HEK293 (cell line): ENCODE data around the gene THTPA.

ENCODE experiments used
- CTCF ChIA-PET: fragments of 350-600 bp; formaldehyde crosslinking; extraction: SDS; loops from one replicate; lab custom pipeline; 2021; ENCODE audit warnings: antibody characterized with exemption; lab: Yijun Ruan, JAX
- POLR2A ChIA-PET: fragments of 300-600 bp; formaldehyde crosslinking; extraction: SDS; loops from one replicate; lab custom pipeline; 2020; ENCODE audit warnings: antibody characterized with exemption, inconsistent platforms; lab: Yijun Ruan, JAX
- H3K27ac ChIP-seq: fragments of 200-500 bp; sonication (Bioruptor generic); 2 replicates; pipeline ENCODE4 v1.5.1; 2014; ENCODE audit warnings: low read depth, low read length, control low read depth, inconsistent platforms; ENCODE audit errors: extremely low read depth
- H3K36me3 ChIP-seq, 2 experiments: fragments of 200-500 bp in 1 of 2; sonication (Bioruptor generic) in 1 of 2; 1 replicate in 1 of 2; 2 replicates in 1 of 2; pipeline ENCODE4 v1.5.1; 2014 to 2017; ENCODE audit warnings: inconsistent platforms in 2 of 2, low read length in 2 of 2; ENCODE audit not compliant: control insufficient read depth in 2 of 2, insufficient read depth in 1 of 2
- H3K4me1 ChIP-seq: fragments of 200-500 bp; sonication (Bioruptor generic); 2 replicates; pipeline ENCODE4 v1.5.1; 2014; ENCODE audit warnings: mild to moderate bottlenecking, low read length, inconsistent platforms; ENCODE audit not compliant: control insufficient read depth, insufficient read depth
- H3K4me3 ChIP-seq: 2 replicates; pipeline ENCODE4 v1.5.1; 2011; ENCODE audit warnings: low read depth, mild to moderate bottlenecking, control low read depth, low read length, moderate library complexity
- H3K9me3 ChIP-seq: fragments of 200-500 bp; sonication (Bioruptor generic); 2 replicates; pipeline ENCODE4 v1.5.1; 2014; ENCODE audit warnings: low read depth, low read length, inconsistent platforms; ENCODE audit not compliant: control insufficient read depth, insufficient read depth
- SALL2 ChIP-seq: fragments of 450-650 bp; formaldehyde crosslinking; IDR thresholded peaks from 2 replicates; pipeline ENCODE4 v1.5.0; 2017; ENCODE audit warnings: missing biosample characterization, mild to moderate bottlenecking, missing genetic modification characterization, borderline replicate concordance
- SP7 ChIP-seq: fragments of 450-650 bp; formaldehyde crosslinking; IDR thresholded peaks from 2 replicates; pipeline ENCODE4 v1.5.1; 2016; ENCODE audit warnings: missing biosample characterization, missing genetic modification characterization
- ZBTB1 ChIP-seq: fragments of 450-650 bp; formaldehyde crosslinking; IDR thresholded peaks from 2 replicates; pipeline ENCODE4 v1.5.1; 2016; ENCODE audit warnings: missing biosample characterization, missing genetic modification characterization
- ZFP41 ChIP-seq: fragments of 450-650 bp; formaldehyde crosslinking; IDR thresholded peaks from 2 replicates; pipeline ENCODE4 v1.5.1; 2016; ENCODE audit warnings: missing biosample characterization, missing genetic modification characterization, borderline replicate concordance
- ZNF155 ChIP-seq: fragments of 450-650 bp; formaldehyde crosslinking; IDR thresholded peaks from 2 replicates; pipeline ENCODE4 v1.5.1; 2016; ENCODE audit warnings: missing biosample characterization, missing genetic modification characterization
- ZNF157 ChIP-seq: fragments of 450-650 bp; formaldehyde crosslinking; IDR thresholded peaks from 2 replicates; pipeline ENCODE4 v1.5.1; 2016; ENCODE audit warnings: missing biosample characterization, missing genetic modification characterization
- ZNF16 ChIP-seq: fragments of 450-650 bp; formaldehyde crosslinking; IDR thresholded peaks from 2 replicates; pipeline ENCODE4 v1.5.1; 2016; ENCODE audit warnings: low read depth, missing biosample characterization, missing genetic modification characterization
- ZNF223 ChIP-seq: fragments of 450-650 bp; formaldehyde crosslinking; IDR thresholded peaks from 2 replicates; pipeline ENCODE4 v1.5.1; 2016; ENCODE audit warnings: missing biosample characterization, missing genetic modification characterization
- ZNF37A ChIP-seq: fragments of 450-650 bp; IDR thresholded peaks from 2 replicates; pipeline ENCODE4 v1.5.1; 2018; ENCODE audit warnings: missing biosample characterization, missing genetic modification characterization
- ZNF600 ChIP-seq: fragments of 450-650 bp; formaldehyde crosslinking; IDR thresholded peaks from 2 replicates; pipeline ENCODE4 v1.5.1; 2016; ENCODE audit warnings: missing biosample characterization, missing genetic modification characterization
- ZNF660 ChIP-seq: fragments of 450-650 bp; IDR thresholded peaks from 2 replicates; pipeline ENCODE4 v1.5.1; 2018; ENCODE audit warnings: missing biosample characterization, mild to moderate bottlenecking, missing genetic modification characterization
- ZNF670 ChIP-seq: fragments of 450-650 bp; formaldehyde crosslinking; IDR thresholded peaks from 2 replicates; pipeline ENCODE4 v1.5.1; 2016; ENCODE audit warnings: missing biosample characterization, missing genetic modification characterization, low read depth
- ZNF701 ChIP-seq: fragments of 450-650 bp; formaldehyde crosslinking; IDR thresholded peaks from 2 replicates; pipeline ENCODE4 v1.5.1; 2016; ENCODE audit warnings: missing biosample characterization, missing genetic modification characterization
- TF ChIP-seq, protein P1 (sequence below): fragments of 450-650 bp; formaldehyde crosslinking; IDR thresholded peaks from 2 replicates; pipeline ENCODE4 v1.5.1; 2017; ENCODE audit warnings: missing biosample characterization, missing genetic modification characterization
- TF ChIP-seq, protein P2 (sequence below): fragments of 450-650 bp; formaldehyde crosslinking; IDR thresholded peaks from 2 replicates; pipeline ENCODE4 v1.5.1; 2016; ENCODE audit warnings: missing biosample characterization, missing genetic modification characterization
- TF ChIP-seq, protein P3 (sequence below): fragments of 450-650 bp; formaldehyde crosslinking; IDR thresholded peaks from 2 replicates; pipeline ENCODE4 v1.5.1; 2016; ENCODE audit warnings: missing biosample characterization, missing genetic modification characterization, borderline replicate concordance
- TF ChIP-seq, protein P4 (sequence below): fragments of 450-650 bp; formaldehyde crosslinking; IDR thresholded peaks from 2 replicates; pipeline ENCODE4; 2016; ENCODE audit warnings: missing biosample characterization, missing genetic modification characterization
- TF ChIP-seq, protein P5 (sequence below): fragments of 450-650 bp; formaldehyde crosslinking; IDR thresholded peaks from 2 replicates; pipeline ENCODE4 v1.5.1; 2017; ENCODE audit warnings: missing biosample characterization, missing genetic modification characterization
- TF ChIP-seq, protein P6 (sequence below): fragments of 450-650 bp; formaldehyde crosslinking; IDR thresholded peaks from 2 replicates; pipeline ENCODE4 v1.5.1; 2016; ENCODE audit warnings: missing biosample characterization, missing genetic modification characterization, low read depth
- TF ChIP-seq, protein P7 (sequence below): fragments of 450-650 bp; formaldehyde crosslinking; IDR thresholded peaks from 2 replicates; pipeline ENCODE4 v1.5.1; 2016; ENCODE audit warnings: missing biosample characterization, missing genetic modification characterization, low read depth

THTPA gene

DNA sequence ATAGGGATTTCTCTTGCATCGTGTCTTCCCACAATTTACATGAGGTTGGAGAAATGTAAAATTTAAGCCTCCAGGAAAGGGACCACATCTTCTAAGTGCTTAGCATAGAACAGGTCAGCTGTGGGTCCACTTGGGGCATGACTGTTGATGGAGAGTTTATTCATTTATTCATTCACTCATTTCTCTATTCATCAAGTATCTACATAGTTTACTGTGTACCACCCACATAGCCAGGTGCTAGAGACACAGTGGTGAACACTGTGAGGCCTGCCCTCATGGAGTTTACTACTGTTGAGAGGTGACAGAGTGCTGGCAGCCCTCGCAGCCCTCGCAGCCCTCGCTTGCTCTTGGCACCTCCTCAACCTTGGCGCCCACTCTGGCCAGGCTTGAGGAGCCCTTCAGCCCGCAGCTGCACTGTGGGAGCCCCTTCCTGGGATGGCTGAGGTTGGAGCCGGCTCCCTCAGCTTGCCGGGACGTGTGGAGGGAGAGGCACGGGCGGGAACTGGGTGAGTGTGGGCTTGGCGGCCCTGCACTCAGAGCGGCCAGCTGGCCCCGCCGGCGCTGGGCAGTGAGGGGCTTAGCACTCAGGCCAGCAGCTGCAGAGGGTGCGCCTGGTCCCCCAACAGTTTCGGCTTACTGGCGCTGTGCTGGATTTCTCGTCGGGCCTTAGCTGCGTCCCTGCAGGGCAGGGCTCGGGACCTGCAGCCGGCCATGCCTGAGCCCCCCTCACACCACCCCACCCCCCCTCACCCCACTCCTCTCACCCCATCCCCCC lies 24.3 kb downstream of the THTPA start:
- no peaks in the 10 kb centered on the region for H3K9me3 ChIP-seq
- CTCF ChIA-PET = interaction anchor here (0.5 to 1.6 kb wide), 2 partner anchors 51 to 83 kb away, joined by 3 to 4 read pairs; no protein-coding TSS in a partner anchor
- no peak overlapping the region for H3K27ac ChIP-seq
- POLR2A ChIA-PET = no interaction called here
- no peak overlapping the region for H3K4me3 ChIP-seq
- no peaks in the 10 kb centered on the region for H3K4me1 ChIP-seq
- no peaks in the 10 kb centered on the region for H3K36me3 ChIP-seq
- TF ChIP-seq, protein P1, sequence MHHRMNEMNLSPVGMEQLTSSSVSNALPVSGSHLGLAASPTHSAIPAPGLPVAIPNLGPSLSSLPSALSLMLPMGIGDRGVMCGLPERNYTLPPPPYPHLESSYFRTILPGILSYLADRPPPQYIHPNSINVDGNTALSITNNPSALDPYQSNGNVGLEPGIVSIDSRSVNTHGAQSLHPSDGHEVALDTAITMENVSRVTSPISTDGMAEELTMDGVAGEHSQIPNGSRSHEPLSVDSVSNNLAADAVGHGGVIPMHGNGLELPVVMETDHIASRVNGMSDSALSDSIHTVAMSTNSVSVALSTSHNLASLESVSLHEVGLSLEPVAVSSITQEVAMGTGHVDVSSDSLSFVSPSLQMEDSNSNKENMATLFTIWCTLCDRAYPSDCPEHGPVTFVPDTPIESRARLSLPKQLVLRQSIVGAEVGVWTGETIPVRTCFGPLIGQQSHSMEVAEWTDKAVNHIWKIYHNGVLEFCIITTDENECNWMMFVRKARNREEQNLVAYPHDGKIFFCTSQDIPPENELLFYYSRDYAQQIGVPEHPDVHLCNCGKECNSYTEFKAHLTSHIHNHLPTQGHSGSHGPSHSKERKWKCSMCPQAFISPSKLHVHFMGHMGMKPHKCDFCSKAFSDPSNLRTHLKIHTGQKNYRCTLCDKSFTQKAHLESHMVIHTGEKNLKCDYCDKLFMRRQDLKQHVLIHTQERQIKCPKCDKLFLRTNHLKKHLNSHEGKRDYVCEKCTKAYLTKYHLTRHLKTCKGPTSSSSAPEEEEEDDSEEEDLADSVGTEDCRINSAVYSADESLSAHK = no peak
- TF ChIP-seq ZNF157 (tag by site-specific recombination) = no peak
- TF ChIP-seq, protein P2, sequence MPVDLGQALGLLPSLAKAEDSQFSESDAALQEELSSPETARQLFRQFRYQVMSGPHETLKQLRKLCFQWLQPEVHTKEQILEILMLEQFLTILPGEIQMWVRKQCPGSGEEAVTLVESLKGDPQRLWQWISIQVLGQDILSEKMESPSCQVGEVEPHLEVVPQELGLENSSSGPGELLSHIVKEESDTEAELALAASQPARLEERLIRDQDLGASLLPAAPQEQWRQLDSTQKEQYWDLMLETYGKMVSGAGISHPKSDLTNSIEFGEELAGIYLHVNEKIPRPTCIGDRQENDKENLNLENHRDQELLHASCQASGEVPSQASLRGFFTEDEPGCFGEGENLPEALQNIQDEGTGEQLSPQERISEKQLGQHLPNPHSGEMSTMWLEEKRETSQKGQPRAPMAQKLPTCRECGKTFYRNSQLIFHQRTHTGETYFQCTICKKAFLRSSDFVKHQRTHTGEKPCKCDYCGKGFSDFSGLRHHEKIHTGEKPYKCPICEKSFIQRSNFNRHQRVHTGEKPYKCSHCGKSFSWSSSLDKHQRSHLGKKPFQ (tag by site-specific recombination) = no peak
- TF ChIP-seq ZBTB1 (tag by site-specific recombination) = no peak
- TF ChIP-seq, protein P3, sequence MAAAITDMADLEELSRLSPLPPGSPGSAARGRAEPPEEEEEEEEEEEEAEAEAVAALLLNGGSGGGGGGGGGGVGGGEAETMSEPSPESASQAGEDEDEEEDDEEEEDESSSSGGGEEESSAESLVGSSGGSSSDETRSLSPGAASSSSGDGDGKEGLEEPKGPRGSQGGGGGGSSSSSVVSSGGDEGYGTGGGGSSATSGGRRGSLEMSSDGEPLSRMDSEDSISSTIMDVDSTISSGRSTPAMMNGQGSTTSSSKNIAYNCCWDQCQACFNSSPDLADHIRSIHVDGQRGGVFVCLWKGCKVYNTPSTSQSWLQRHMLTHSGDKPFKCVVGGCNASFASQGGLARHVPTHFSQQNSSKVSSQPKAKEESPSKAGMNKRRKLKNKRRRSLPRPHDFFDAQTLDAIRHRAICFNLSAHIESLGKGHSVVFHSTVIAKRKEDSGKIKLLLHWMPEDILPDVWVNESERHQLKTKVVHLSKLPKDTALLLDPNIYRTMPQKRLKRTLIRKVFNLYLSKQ (tag by site-specific recombination) = no peak
- TF ChIP-seq, protein P4, sequence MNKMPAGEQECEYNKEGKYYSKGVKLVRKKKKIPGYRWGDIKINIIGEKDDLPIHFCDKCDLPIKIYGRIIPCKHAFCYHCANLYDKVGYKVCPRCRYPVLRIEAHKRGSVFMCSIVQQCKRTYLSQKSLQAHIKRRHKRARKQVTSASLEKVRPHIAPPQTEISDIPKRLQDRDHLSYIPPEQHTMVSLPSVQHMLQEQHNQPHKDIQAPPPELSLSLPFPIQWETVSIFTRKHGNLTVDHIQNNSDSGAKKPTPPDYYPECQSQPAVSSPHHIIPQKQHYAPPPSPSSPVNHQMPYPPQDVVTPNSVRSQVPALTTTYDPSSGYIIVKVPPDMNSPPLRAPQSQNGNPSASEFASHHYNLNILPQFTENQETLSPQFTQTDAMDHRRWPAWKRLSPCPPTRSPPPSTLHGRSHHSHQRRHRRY = no peak
- TF ChIP-seq, protein P5, sequence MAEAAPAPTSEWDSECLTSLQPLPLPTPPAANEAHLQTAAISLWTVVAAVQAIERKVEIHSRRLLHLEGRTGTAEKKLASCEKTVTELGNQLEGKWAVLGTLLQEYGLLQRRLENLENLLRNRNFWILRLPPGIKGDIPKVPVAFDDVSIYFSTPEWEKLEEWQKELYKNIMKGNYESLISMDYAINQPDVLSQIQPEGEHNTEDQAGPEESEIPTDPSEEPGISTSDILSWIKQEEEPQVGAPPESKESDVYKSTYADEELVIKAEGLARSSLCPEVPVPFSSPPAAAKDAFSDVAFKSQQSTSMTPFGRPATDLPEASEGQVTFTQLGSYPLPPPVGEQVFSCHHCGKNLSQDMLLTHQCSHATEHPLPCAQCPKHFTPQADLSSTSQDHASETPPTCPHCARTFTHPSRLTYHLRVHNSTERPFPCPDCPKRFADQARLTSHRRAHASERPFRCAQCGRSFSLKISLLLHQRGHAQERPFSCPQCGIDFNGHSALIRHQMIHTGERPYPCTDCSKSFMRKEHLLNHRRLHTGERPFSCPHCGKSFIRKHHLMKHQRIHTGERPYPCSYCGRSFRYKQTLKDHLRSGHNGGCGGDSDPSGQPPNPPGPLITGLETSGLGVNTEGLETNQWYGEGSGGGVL (tag by site-specific recombination) = no peak
- no peak for TF ChIP-seq ZNF223
- TF ChIP-seq, protein P6, sequence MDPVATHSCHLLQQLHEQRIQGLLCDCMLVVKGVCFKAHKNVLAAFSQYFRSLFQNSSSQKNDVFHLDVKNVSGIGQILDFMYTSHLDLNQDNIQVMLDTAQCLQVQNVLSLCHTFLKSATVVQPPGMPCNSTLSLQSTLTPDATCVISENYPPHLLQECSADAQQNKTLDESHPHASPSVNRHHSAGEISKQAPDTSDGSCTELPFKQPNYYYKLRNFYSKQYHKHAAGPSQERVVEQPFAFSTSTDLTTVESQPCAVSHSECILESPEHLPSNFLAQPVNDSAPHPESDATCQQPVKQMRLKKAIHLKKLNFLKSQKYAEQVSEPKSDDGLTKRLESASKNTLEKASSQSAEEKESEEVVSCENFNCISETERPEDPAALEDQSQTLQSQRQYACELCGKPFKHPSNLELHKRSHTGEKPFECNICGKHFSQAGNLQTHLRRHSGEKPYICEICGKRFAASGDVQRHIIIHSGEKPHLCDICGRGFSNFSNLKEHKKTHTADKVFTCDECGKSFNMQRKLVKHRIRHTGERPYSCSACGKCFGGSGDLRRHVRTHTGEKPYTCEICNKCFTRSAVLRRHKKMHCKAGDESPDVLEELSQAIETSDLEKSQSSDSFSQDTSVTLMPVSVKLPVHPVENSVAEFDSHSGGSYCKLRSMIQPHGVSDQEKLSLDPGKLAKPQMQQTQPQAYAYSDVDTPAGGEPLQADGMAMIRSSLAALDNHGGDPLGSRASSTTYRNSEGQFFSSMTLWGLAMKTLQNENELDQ (tag by site-specific recombination) = no peak
- TF ChIP-seq SP7 (tag by site-specific recombination) = no peak
- no peak for TF ChIP-seq ZNF37A (tag by site-specific recombination)
- no peak for TF ChIP-seq ZNF155
- TF ChIP-seq ZNF670 = no peak
- TF ChIP-seq ZNF16 (tag by site-specific recombination) = no peak
- TF ChIP-seq ZNF660 (tag by site-specific recombination) = no peak
- TF ChIP-seq ZNF600 (tag by site-specific recombination) = no peak
- TF ChIP-seq SALL2 (tag by site-specific recombination) = no peak
- no peak for TF ChIP-seq ZNF701 (tag by site-specific recombination)
- TF ChIP-seq, protein P7, sequence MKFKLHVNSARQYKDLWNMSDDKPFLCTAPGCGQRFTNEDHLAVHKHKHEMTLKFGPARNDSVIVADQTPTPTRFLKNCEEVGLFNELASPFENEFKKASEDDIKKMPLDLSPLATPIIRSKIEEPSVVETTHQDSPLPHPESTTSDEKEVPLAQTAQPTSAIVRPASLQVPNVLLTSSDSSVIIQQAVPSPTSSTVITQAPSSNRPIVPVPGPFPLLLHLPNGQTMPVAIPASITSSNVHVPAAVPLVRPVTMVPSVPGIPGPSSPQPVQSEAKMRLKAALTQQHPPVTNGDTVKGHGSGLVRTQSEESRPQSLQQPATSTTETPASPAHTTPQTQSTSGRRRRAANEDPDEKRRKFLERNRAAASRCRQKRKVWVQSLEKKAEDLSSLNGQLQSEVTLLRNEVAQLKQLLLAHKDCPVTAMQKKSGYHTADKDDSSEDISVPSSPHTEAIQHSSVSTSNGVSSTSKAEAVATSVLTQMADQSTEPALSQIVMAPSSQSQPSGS (tag by site-specific recombination) = no peak
- TF ChIP-seq ZFP41 = no peak
